Hematopoietic multipotent progenitor cell treated with erythropoietin and hydrocortisone succinate and interleukin-3 and kit ligand, for 6 days (in vitro differentiated cells): Measurements from ENCODE around the gene OGDHL.
"Not testable (repeated sequence)": the region's sequence is repeated elsewhere in the genome, so short reads cannot be mapped to it uniquely, and the experiment has no call there.

Experiments used
- DNase-seq: peaks from one replicate; pipeline ENCODE4 v3.0.0-alpha.2; 2015

Gene OGDHL

GRCh38 chr10:49754951-49755350 is 7.2 kb downstream of the OGDHL start:
- not testable (repeated sequence) for DNase-seq

- no peak for DNase-seq
Observed at GRCh38 chr10:49752584-49752983, 9.5 kb downstream of the OGDHL start.

DNA sequence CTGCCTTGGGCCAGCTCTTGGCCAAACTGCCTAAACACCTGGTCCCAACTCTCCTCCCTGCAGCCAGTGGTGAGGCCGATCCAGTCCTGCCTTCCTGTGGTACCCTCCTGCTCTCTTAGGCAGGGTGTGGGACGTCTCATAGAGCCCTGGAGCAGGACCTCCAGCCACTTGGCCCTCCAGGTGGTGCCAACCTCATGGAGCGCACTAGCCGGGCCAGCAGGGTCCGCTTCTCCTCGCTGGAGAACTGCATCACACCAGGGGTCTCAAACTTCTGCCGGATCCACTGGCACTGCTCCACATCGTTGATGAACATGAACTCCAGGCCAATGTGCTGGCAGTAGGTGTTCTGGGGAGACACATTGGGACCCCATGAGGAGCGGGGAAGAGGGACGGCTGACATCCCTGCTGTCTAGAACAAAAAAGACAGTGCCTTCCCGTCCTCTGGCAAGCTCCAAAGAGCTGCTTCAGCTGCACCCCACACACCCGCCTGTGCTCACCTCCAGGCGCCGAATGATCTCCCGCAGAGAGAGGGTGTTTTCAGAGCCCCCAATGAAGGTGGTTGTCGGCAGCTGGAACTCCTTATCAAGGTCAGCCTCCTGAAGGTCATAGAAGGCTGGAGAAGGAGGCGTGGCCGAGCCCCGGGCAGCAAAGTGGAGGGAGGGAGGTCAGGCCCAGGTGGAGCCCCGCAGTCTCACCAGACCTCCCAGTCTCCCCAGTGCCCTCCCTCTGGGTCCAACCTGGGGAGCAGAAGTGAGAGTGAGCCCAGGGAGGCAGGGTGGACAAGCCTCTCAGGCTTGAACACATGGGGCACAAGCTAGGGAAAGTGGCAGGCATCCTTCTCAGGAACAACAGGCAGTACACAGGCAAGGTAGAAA is 10.2 kb downstream of the OGDHL start:
- DNase-seq = no peak

GRCh38 chr10:49751216-49751615 is 10.9 kb downstream of the OGDHL start:
- no peak for DNase-seq

GRCh38 chr10:49750546-49750945 is 11.6 kb downstream of the OGDHL start:
- DNase-seq = no peak

DNA sequence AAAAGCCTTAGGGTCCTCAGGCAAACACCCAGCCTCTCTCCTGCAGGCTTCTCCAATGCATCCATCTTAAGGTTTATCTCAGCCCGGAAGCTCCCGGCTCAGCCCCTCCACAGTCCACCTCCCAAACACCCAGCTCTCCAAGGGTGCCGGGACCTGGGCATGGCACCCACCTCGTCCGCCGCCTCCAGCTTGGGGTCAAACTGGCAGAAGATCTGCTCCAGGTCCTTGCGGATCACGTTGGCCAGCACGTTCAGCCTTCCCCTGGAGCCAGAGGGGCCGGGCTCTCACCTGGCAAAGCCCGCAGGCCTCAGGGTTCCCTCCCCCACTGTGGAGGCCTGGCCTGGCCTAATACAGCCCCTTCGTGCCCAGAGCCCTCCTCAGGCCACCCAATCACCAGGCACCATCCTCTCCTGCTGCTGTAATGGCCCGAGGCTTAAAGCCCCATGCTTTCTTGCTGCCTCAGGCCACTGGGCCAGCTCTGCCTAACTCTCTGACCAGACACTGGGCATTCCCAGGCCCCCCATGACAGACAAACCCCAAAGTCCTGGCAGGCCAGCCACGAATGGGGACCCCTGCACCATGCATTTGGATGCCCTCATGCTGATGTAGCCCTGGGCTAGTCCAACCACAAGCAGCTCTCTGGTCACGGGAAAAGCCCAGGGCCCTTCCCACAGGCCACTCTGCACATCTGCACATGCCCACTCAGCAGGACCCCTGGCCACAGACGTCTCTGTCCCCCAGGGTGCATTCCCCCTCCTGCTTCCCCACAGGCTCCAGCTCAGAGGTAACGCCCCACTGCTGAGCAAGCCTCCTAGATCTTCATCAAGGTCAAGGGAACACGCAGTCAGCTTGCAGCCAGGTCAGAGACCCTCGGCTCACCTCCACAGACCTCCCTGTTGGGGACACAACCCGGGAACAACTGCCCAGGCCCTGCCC is 12.3 kb downstream of the OGDHL start:
- no peak for DNase-seq

DNA sequence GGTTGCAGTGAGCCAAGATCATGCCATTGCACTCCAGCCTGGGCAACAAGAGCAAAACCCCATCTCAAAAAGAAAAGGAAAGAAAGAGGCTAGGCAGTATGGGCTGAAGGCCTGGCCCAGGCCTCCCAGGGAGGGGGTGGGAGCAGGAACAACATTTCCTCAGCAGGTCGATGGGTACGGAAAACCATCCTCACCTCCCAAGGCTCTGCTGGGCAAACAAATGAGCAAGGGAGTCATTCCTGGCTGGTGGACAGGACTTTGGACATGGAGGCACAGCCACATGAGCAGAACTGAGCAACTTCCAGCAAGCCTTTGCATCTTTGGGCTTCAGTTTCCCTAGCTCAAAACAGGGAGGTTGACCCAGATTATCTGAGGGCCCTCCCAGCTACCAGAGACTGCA is 13.0 kb downstream of the OGDHL start:
- DNase-seq = no peak

GRCh38 chr10:49748006-49748405 is 14.1 kb downstream of the OGDHL start:
- DNase-seq = no peak

GRCh38 chr10:49747303-49747646 is 14.8 kb downstream of the OGDHL start:
- DNase-seq = no peak

- no peak for DNase-seq
Observed at GRCh38 chr10:49746626-49747302, 15.4 kb downstream of the OGDHL start.

DNA sequence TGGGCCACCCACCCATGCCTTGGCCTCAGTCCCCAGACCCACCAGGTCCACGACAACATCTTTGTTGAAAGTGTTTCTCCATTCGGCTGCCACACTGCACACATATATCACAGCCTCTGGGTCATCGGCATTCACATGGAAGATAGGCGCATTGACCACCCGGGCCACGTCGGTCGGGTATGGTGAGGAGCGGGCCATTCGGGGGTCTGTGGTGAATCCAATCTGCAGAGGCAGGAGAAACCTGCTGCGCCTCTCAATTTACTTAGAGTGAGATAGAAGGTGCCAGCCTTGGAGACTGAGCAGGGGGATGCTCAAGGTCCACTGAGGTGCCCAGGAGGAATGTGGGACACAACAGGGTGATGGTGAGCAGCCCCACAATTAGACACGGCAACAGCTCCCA is 16.4 kb downstream of the OGDHL start:
- no peak for DNase-seq

- no peak for DNase-seq
Observed at GRCh38 chr10:49744924-49745605, 17.1 kb downstream of the OGDHL start.

- no peak for DNase-seq
Observed at GRCh38 chr10:49744091-49744685, 17.9 kb downstream of the OGDHL start.

GRCh38 chr10:49743464-49744075 is 18.6 kb downstream of the OGDHL start:
- DNase-seq = no peak

- no peak for DNase-seq
Observed at GRCh38 chr10:49742683-49743463, 19.2 kb downstream of the OGDHL start.

DNA sequence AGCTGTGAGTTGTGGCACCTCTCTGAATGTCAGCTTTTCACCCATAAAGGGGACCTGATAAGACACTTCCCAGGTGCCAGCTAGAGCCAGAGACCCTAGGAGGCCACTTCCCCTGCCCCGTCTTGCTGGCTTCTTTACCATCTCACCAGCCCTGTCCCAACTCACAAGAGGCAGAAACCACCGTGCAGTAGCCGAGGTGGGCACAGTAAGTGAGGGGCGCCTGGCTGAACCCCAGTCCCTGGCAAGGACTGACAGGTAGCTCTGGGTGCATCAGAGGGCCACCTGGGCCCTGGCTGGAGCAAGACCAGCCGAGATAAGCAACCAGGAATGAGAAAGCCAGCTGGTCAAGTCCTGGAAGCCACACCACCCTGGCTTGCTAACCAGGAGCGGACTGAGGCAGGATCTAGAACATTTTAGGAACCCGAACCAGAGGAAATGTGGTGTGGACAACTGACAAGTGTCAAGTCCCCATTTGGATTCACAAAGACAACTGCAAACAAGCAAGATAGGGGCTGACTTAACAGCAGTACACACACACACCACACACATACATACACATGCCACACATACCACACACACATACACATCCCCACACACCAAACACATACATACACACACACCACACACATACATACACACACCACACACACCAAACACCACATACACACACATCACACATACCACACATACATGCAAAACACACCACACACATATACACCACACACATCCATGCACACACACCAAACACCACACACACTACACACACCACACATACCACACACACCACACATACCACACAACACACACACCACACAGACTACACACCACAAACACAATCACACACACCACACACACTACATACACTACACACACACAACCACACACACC is 20.8 kb downstream of the OGDHL start:
- no peak for DNase-seq

DNA sequence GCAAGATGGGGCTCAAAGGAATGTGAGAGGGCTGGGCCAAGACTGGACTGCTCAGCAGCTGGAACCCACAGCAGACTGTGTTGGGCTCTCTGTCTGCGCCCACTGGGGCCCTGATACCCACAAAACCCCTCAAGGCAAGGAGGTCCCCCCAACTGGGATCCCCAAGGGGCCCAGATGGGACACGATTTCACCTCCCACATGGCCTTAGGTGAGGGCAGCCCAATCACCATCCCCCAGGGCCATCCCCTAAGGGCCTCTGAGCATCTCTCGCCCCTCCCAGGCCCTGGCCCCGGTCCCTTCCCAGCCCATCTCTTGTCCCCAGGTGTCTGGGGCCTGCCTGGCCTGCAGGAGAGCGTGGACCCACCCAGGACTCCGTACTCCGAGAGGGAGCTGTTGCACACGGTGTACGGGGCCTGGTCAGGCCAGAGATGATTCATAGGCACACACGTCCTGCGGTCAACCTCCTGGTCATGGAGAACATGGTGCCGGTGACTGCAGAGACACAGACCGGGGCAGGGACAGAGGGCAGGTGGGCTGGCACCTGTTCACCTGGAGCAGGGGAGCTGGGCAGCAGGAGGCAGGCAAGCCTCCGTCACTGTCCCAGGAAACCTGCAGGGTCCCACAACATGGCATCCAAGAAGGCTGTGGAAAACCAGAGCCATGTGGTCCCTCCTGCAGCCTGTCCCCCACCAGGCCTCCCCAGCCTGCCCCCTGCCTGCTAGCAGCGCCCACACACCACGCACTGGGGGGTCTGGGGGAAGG is 21.6 kb downstream of the OGDHL start:
- no peak for DNase-seq

DNA sequence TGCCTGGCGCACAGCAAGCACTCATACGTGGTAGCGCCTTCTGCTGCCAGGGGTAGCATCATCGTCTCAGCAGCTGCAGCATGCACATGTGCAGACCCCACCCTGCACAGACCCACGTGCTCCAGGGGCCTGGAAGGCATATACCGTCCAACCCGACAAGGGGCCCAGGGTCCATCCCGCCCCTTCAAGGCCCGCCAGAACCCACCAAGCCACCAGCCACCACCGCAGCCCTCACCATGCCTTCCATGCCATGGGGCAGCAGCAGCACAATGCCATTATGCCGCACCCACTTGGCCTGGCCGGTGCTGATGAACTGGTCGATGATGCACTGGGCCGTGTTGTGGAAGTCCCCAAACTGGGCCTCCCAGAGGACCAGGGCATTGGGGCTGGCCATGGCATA is 22.7 kb downstream of the OGDHL start:
- DNase-seq = no peak
